Stimulated activated effector memory CD8-positive, alpha-beta T cell treated with anti-CD3 and anti-CD28 coated beads, Interleukin-12 subunit alpha, Interleukin-12 subunit beta, amount 100 ng/mL, for 72 hours (primary cell): Measurements from ENCODE around the gene CPM.

ENCODE experiments used
- ATAC-seq: fragments of 150-1000 bp; cut with Tn5 transposase; 2 replicates; pipeline ENCODE4 v1.10.0; 2021
- DNase-seq, 2 donors: peaks; one replicate each; pipeline ENCODE4 v3.0.0; 2021 to 2022; ENCODE audit warnings: low spot score in 2 of 2
- H3K27ac Mint-ChIP-seq: one replicate; pipeline ENCODE4 v1.8.0; 2022; ENCODE audit warnings: mild to moderate bottlenecking, mixed read lengths
- H3K36me3 Mint-ChIP-seq: one replicate; pipeline ENCODE4 v1.8.0; 2022; ENCODE audit warnings: mild to moderate bottlenecking, mixed read lengths
- H3K4me1 Mint-ChIP-seq: one replicate; pipeline ENCODE4 v1.8.0; 2022; ENCODE audit warnings: mixed read lengths
- H3K4me3 Mint-ChIP-seq: one replicate; pipeline ENCODE4 v1.8.0; 2022; ENCODE audit warnings: mild to moderate bottlenecking, mixed read lengths
- H3K9me3 Mint-ChIP-seq: one replicate; pipeline ENCODE4 v1.8.0; 2022; ENCODE audit warnings: mixed read lengths

Gene CPM

DNA sequence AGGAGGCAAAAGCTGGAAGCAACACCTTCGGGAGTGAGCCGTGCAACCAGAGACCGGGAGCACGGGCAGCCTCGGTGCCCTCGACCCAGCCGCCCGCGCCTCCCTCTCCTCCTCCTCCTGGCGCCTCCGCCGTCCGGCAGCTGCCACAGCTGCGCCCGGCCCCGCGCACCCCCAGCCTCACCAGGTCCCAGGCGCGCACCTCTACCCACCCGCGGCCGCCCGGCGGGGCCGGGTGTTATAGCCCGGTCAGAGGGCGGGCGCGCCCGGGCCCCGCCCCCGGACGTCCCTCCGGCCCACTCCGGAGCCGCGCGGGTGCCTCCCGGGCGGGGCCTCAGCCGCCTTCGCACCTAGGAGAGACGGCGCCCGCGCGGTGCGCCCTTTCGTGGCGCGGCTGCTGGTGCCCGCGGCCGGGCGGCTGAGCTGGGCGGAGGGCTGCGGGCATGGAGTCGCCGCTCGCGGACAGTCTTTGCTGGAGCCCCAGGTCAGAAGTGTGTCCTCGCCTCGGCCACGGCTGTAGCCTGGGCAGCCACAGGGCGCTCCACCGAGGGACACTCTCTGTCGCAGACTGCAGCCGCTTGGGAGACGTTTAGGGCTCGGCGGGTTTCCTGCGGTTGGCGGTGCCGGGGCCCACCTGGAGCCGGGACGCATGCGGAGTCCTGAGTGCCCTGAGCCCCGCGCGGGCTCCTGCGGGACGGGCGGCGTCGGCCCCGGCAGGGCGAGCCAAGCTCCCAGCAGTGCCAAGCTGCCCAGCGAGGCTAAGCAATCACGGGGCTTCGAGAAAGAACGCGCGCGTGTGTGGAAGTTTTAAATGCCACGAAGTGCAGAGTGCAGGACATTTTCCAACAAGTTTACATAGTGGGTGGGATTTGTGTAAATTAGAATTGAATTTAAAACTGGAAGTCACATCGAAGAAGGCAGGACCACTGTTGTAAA lies at the start of gene CPM:
Gene CPM (minus strand): TSS at position 211 of the 933 bp plus-strand sequence. CDS start 334 bp downstream, outside the sequence.
- Mint-ChIP-seq H3K4me3 (peak within 1 kb of the TSS; percentile 71), H3K9me3 (no peaks in the 10 kb centered on the region), H3K27ac (no peak within 1 kb of the TSS), H3K4me1 (peaks cover 9% of the 10 kb centered on the region), H3K36me3 (no peaks in the 10 kb centered on the region)
- DNase-seq (peak; percentile 61 to 73), ATAC-seq (peak; percentile 98)

DNA sequence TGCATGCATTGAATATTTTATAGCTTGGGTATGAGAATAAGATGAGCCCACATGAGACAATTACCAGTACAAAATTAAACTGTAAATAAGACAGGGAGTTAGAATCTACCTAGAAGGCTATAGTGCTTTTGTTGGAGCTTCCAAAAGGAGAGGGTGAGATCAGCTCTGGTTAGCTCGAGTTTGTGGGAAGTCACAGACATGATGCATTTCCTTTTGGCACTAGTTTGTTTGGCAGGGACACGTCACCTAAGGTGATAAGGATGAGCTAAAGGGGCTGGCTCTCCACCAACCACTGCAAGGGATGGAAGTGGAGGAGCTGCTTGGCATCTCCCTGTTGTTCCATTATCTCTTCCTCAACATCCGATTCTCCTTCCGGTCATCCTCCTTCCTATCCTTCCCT lies 48.5 kb upstream of the CPM start:
- DNase-seq: no peak
- H3K27ac Mint-ChIP-seq: no peak overlapping the region
- H3K4me3 Mint-ChIP-seq: no peak overlapping the region
- H3K4me1 Mint-ChIP-seq: no peaks in the 10 kb centered on the region
- H3K9me3 Mint-ChIP-seq: peaks cover 3% of the 10 kb centered on the region
- ATAC-seq: no peak
- no peaks in the 10 kb centered on the region for H3K36me3 Mint-ChIP-seq

GRCh38 chr12:68980476-68981212 lies 47.7 kb upstream of the CPM start:
- peak; percentile 16 for ATAC-seq
- Mint-ChIP-seq H3K4me3 (no peak overlapping the region), H3K36me3 (no peaks in the 10 kb centered on the region), H3K4me1 (no peaks in the 10 kb centered on the region), H3K27ac (no peak overlapping the region), H3K9me3 (peaks cover 3% of the 10 kb centered on the region)
- no peak for DNase-seq

- Mint-ChIP-seq H3K36me3 (no peaks in the 10 kb centered on the region), H3K9me3 (peaks cover 3% of the 10 kb centered on the region), H3K4me3 (no peak overlapping the region), H3K27ac (no peak overlapping the region), H3K4me1 (no peaks in the 10 kb centered on the region)
- no peak for DNase-seq
- no peak for ATAC-seq
These were observed 45.7 kb upstream of the CPM start for GRCh38 chr12:68978678-68979077.

DNA sequence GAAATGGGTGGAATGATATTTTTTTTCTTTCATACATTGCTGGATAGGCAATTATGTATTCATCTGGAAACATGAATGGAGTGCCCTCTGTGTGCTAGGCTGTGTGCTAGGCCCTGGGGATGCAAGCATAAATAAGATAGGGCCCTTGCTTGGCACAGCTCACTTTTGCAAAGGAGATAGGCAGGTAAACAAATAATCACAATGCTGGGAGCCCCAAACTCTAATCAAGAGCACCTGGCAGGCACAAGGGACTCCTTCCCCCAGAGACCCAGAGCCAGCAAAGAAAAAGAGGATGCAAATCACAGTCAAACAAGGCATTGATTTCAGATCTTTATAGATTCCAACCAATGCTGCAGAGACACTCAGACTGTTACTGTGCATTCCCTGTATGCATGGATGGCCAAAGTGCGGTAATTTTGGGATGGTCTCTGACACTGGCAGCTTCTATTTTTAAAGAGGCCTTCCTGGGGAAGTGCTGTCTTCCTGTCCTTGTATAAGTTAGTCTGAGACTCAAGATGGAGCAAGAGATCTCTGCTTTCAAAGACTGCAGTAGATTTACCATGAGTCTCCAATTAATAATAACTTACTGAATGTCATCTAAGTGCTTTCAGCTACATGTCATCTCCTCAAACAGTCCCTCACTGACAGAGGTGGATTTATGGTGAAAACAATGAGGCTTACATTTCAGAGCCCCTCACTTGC lies 45.1 kb upstream of the CPM start:
- no peak overlapping the region for H3K4me3 Mint-ChIP-seq
- H3K36me3 Mint-ChIP-seq: no peaks in the 10 kb centered on the region
- no peak overlapping the region for H3K27ac Mint-ChIP-seq
- DNase-seq (no peak), ATAC-seq (no peak)
- H3K4me1 Mint-ChIP-seq: no peaks in the 10 kb centered on the region
- H3K9me3 Mint-ChIP-seq: peaks cover 1% of the 10 kb centered on the region

GRCh38 chr12:68977335-68977734 lies 44.4 kb upstream of the CPM start:
- no peak for ATAC-seq
- no peaks in the 10 kb centered on the region for H3K36me3 Mint-ChIP-seq
- H3K4me1 Mint-ChIP-seq: no peaks in the 10 kb centered on the region
- no peak for DNase-seq
- H3K9me3 Mint-ChIP-seq: no peaks in the 10 kb centered on the region
- no peak overlapping the region for H3K4me3 Mint-ChIP-seq
- no peak overlapping the region for H3K27ac Mint-ChIP-seq

DNA sequence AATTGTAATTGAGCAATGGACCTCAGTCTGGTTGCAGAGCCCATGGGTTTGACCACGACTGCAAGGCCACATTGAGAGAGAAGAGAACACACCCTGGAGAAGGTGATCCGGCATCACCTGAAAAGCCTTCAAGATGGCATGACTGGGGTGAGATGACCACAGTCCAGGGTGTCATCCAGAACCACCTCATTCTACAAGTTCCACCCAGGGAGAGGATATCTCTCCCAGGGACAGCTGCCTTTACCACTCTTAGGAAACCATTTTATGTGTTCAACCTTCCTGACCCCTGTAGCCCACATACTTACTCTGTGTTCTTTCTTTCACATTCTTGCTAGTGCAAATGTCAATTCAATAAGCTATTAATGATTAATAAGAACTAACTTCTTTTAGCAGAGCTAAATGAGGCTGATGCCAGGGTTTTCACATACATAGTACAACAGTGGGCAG lies 43.4 kb upstream of the CPM start:
- Mint-ChIP-seq H3K4me3 (no peak overlapping the region), H3K9me3 (no peaks in the 10 kb centered on the region), H3K27ac (no peak overlapping the region)

DNA sequence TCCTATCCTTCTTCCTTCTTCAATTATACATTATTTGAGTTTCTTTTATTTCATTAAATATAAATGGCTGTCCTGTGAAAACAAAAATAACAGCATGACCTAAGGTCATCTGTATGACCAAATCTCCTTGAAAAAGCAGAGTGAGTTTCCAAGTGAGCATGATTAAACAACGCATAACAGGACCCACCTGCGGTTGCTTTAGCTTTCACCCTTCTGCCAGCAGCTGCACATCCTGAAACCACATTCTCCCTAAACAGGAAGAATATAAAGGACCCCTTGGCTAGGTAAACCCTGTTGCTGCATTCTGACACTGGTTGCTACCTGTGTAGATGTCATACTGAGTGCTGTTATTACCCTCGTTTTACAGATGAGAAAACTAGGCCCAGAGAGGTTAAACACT lies 42.8 kb upstream of the CPM start:
- Mint-ChIP-seq H3K9me3 (no peaks in the 10 kb centered on the region), H3K27ac (no peak overlapping the region), H3K36me3 (no peaks in the 10 kb centered on the region), H3K4me3 (no peak overlapping the region), H3K4me1 (no peaks in the 10 kb centered on the region)
- DNase-seq (no peak), ATAC-seq (no peak)

More for the DNA sequence above, 43.4 kb upstream of the CPM start:
- H3K4me1 Mint-ChIP-seq: no peaks in the 10 kb centered on the region
- no peaks in the 10 kb centered on the region for H3K36me3 Mint-ChIP-seq
- no peak for DNase-seq
- ATAC-seq: no peak

DNA sequence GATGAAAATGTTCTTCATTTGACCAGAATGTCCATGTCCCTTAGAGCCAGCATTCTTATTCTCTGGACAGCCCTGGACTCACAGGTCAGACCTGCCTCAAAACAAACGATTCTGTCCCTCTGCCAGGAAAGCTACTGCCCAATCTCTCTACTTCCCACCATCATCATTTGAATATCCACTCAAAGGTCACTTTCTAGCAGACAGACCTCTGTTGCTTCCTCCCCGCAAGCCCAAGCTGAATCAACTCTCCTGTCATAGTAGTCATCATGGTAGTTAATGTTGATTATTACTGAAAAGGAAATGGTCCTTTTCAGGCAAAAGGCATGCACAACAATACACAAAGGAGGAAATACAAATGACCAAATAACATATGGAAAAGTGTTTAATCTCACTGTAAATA lies 39.6 kb upstream of the CPM start:
- no peaks in the 10 kb centered on the region for H3K36me3 Mint-ChIP-seq
- H3K4me1 Mint-ChIP-seq: no peaks in the 10 kb centered on the region
- DNase-seq (no peak), ATAC-seq (no peak)
- no peak overlapping the region for H3K4me3 Mint-ChIP-seq
- no peak overlapping the region for H3K27ac Mint-ChIP-seq
- no peaks in the 10 kb centered on the region for H3K9me3 Mint-ChIP-seq

DNA sequence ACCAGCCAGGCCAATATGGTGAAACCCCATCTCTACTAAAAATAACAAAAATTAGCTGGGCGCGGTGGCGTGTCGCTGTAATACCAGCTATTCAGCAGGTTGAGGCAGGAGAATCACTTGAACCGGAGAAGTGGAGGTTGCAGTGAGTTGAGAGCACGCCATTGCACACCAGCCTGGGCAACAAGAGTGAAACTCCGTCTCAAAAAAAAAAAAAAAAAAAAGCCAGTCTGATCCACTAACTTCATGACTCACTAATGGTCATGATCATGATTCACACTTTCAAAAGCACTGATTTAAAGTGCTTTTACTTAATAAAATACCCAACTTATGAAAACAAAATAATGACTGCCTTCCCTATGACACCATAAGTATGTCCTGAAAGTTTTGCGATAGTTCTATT lies 38.4 kb upstream of the CPM start:
- Mint-ChIP-seq H3K9me3 (no peaks in the 10 kb centered on the region), H3K27ac (no peak overlapping the region), H3K4me1 (no peaks in the 10 kb centered on the region), H3K36me3 (no peaks in the 10 kb centered on the region), H3K4me3 (no peak overlapping the region)
- DNase-seq (no peak), ATAC-seq (peak; percentile 45)

- Mint-ChIP-seq H3K4me1 (no peaks in the 10 kb centered on the region), H3K4me3 (no peak overlapping the region), H3K27ac (no peak overlapping the region), H3K36me3 (no peaks in the 10 kb centered on the region), H3K9me3 (no peaks in the 10 kb centered on the region)
- ATAC-seq: no peak
- DNase-seq: no peak
These were observed 38.0 kb upstream of the CPM start for GRCh38 chr12:68970951-68971350.

GRCh38 chr12:68970306-68970705 lies 37.3 kb upstream of the CPM start:
- Mint-ChIP-seq H3K27ac (no peak overlapping the region), H3K4me1 (no peaks in the 10 kb centered on the region)
- ATAC-seq: no peak

DNA sequence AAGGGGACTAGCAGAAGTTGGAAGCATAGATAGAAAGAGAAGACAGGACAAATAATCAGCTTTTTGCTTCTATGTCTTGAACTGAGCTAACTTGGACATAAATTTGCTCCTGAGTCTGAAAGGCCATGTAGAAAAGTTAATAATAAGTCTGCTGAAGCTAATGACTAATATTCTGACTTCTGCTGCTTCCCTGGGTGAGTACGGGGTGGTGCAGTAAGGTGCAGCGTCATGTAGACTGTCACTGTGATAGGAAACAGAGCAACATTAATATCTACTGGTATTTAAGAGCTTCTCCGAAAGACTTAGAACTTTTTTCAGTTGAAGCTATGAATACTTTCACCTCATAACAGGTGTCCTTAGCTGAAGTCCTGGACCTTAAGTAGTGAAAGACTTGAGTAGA lies 34.1 kb upstream of the CPM start:
- no peak overlapping the region for H3K4me3 Mint-ChIP-seq
- no peak for DNase-seq
- H3K36me3 Mint-ChIP-seq: no peaks in the 10 kb centered on the region
- no peaks in the 10 kb centered on the region for H3K4me1 Mint-ChIP-seq
- no peaks in the 10 kb centered on the region for H3K9me3 Mint-ChIP-seq
- ATAC-seq: no peak
- H3K27ac Mint-ChIP-seq: no peak overlapping the region

More at GRCh38 chr12:68970306-68970705, 37.3 kb upstream of the CPM start:
- no peaks in the 10 kb centered on the region for H3K9me3 Mint-ChIP-seq
- H3K4me3 Mint-ChIP-seq: no peak overlapping the region
- H3K36me3 Mint-ChIP-seq: no peaks in the 10 kb centered on the region
- DNase-seq: no peak

- ATAC-seq: peak; percentile 45
- no peak overlapping the region for H3K4me3 Mint-ChIP-seq
- no peaks in the 10 kb centered on the region for H3K36me3 Mint-ChIP-seq
- H3K27ac Mint-ChIP-seq: no peak overlapping the region
- no peak for DNase-seq
- peaks cover 6% of the 10 kb centered on the region for H3K4me1 Mint-ChIP-seq
- H3K9me3 Mint-ChIP-seq: no peaks in the 10 kb centered on the region
These were observed 31.1 kb upstream of the CPM start for GRCh38 chr12:68963856-68964745.
